ENCODE results near the gene MTFR2. TPM values are rescaled to one million over a fixed set of nuclear protein-coding genes. Genes with fewer than 3 reads are reported as not detected.

Gene MTFR2
- total RNA-seq, 1 donor from 2014 or later = 1.4 TPM

- Mint-ChIP-seq H3K9me3 (ENCODE audit: unreplicated experiment) (no peaks in the 10 kb centered on the region), H3K36me3 (ENCODE audit: low read depth, unreplicated experiment) (no peaks in the 10 kb centered on the region), H3K4me1 (ENCODE audit: unreplicated experiment) (no peaks in the 10 kb centered on the region), H3K27me3 (ENCODE audit: unreplicated experiment) (no peaks in the 10 kb centered on the region), H3K4me3 (ENCODE audit: unreplicated experiment) (no peak overlapping the region), H3K27ac (ENCODE audit: unreplicated experiment) (no peak overlapping the region)
- no peak for TF ChIP-seq CTCF (IDR thresholded peaks at IDR 0.05; ENCODE audit: unreplicated experiment)
- no peak for DNase-seq (ENCODE audit: low spot score)
Measured at GRCh38 chr6:136188486-136188885, 61.6 kb downstream of the MTFR2 start.

- Mint-ChIP-seq H3K4me3 (ENCODE audit: unreplicated experiment) (no peak overlapping the region), H3K4me1 (ENCODE audit: unreplicated experiment) (no peaks in the 10 kb centered on the region), H3K36me3 (ENCODE audit: low read depth, unreplicated experiment) (no peaks in the 10 kb centered on the region), H3K27me3 (ENCODE audit: unreplicated experiment) (no peaks in the 10 kb centered on the region), H3K27ac (ENCODE audit: unreplicated experiment) (no peak overlapping the region), H3K9me3 (ENCODE audit: unreplicated experiment) (no peaks in the 10 kb centered on the region)
- no peak for DNase-seq (ENCODE audit: low spot score)
- no peak for TF ChIP-seq CTCF (IDR thresholded peaks at IDR 0.05; ENCODE audit: unreplicated experiment)
Measured at GRCh38 chr6:136186363-136186762, 63.7 kb downstream of the MTFR2 start.

GRCh38 chr6:136184738-136185137, 65.4 kb downstream of the MTFR2 start:
- H3K27ac Mint-ChIP-seq (ENCODE audit: unreplicated experiment) = no peak overlapping the region
- TF ChIP-seq CTCF (IDR thresholded peaks at IDR 0.05; ENCODE audit: unreplicated experiment) = no peak
- DNase-seq (ENCODE audit: low spot score) = no peak
- no peaks in the 10 kb centered on the region for H3K27me3 Mint-ChIP-seq (ENCODE audit: unreplicated experiment)
- no peaks in the 10 kb centered on the region for H3K36me3 Mint-ChIP-seq (ENCODE audit: low read depth, unreplicated experiment)
- no peaks in the 10 kb centered on the region for H3K9me3 Mint-ChIP-seq (ENCODE audit: unreplicated experiment)
- H3K4me3 Mint-ChIP-seq (ENCODE audit: unreplicated experiment) = no peak overlapping the region
- no peaks in the 10 kb centered on the region for H3K4me1 Mint-ChIP-seq (ENCODE audit: unreplicated experiment)

- Mint-ChIP-seq H3K4me3 (ENCODE audit: unreplicated experiment) (no peak overlapping the region), H3K36me3 (ENCODE audit: low read depth, unreplicated experiment) (no peaks in the 10 kb centered on the region), H3K27me3 (ENCODE audit: unreplicated experiment) (no peaks in the 10 kb centered on the region), H3K9me3 (ENCODE audit: unreplicated experiment) (no peaks in the 10 kb centered on the region), H3K27ac (ENCODE audit: unreplicated experiment) (no peak overlapping the region), H3K4me1 (ENCODE audit: unreplicated experiment) (no peaks in the 10 kb centered on the region)
- no peak for TF ChIP-seq CTCF (IDR thresholded peaks at IDR 0.05; ENCODE audit: unreplicated experiment)
- no peak for DNase-seq (ENCODE audit: low spot score)
Measured at GRCh38 chr6:136181861-136182260, 68.2 kb downstream of the MTFR2 start.

- Mint-ChIP-seq H3K27me3 (ENCODE audit: unreplicated experiment) (no peaks in the 10 kb centered on the region), H3K27ac (ENCODE audit: unreplicated experiment) (no peak overlapping the region), H3K36me3 (ENCODE audit: low read depth, unreplicated experiment) (no peaks in the 10 kb centered on the region), H3K4me3 (ENCODE audit: unreplicated experiment) (no peak overlapping the region), H3K4me1 (ENCODE audit: unreplicated experiment) (no peaks in the 10 kb centered on the region), H3K9me3 (ENCODE audit: unreplicated experiment) (no peaks in the 10 kb centered on the region)
- no peak for DNase-seq (ENCODE audit: low spot score)
- TF ChIP-seq CTCF (IDR thresholded peaks at IDR 0.05; ENCODE audit: unreplicated experiment) = no peak
Measured at GRCh38 chr6:136181512-136181833, 68.6 kb downstream of the MTFR2 start.

Other genes with a start within 250 kb of the MTFR2 start
- 154 TPM for gene BCLAF1, start 39.5 kb upstream of the MTFR2 start, total RNA-seq (ENCODE audit: unreplicated experiment)